ENCODE results near the gene C10orf53. TPM values are rescaled to one million over a fixed set of nuclear protein-coding genes. Genes with fewer than 3 reads are reported as not detected.

C10orf53 gene
- total and polyA plus RNA-seq, 12 donors, result not detected

- intact Hi-C loops (cut with DNase I), result no loop called here
- H3K27me3 ChIP-seq, result peaks cover 0 to 24% (median 5%) of the 10 kb centered on the region in 7 donors
- no peak for ATAC-seq
- H3K4me1 ChIP-seq, result no peaks in the 10 kb centered on the region
- DNase-seq, result no peak
- WGBS, 2 donors, result 2 to 6% methylated on average over 3 of the region's 3 CpGs
- no peak for TF ChIP-seq CTCF (IDR thresholded peaks at IDR 0.05)
- H3K9me3 ChIP-seq, result peaks cover 0 to 14% (median 0%) of the 10 kb centered on the region in 11 donors
- no peaks in the 10 kb centered on the region for H3K36me3 ChIP-seq
- no peak overlapping the region for H3K27ac ChIP-seq
- H3K4me3 ChIP-seq, result no peak overlapping the region
Measured at GRCh38 chr10:49700997-49701396, 21.5 kb downstream of the C10orf53 start.

GRCh38 chr10:49707585-49707984, 28.1 kb downstream of the C10orf53 start:
- no peak for ATAC-seq
- Histone ChIP-seq H3K9me3 (peaks cover 0 to 18% (median 0%) of the 10 kb centered on the region in 11 donors), H3K4me3 (no peak overlapping the region), H3K36me3 (no peaks in the 10 kb centered on the region), H3K4me1 (no peaks in the 10 kb centered on the region), H3K27ac (no peak overlapping the region), H3K27me3 (peaks cover 0 to 22% (median 5%) of the 10 kb centered on the region in 7 donors)
- intact Hi-C loops (cut with DNase I), result no loop called here
- WGBS, 2 donors, result 75 to 78% methylated on average over 3 of the region's 3 CpGs
- no peak for TF ChIP-seq CTCF (IDR thresholded peaks at IDR 0.05)
- DNase-seq, result no peak

GRCh38 chr10:49709934-49710333, 30.5 kb downstream of the C10orf53 start:
- Histone ChIP-seq H3K4me3 (no peak overlapping the region), H3K27ac (no peak overlapping the region), H3K4me1 (no peaks in the 10 kb centered on the region), H3K36me3 (no peaks in the 10 kb centered on the region), H3K9me3 (peaks cover 0 to 24% (median 0%) of the 10 kb centered on the region in 11 donors), H3K27me3 (peaks cover 0 to 17% (median 0%) of the 10 kb centered on the region in 7 donors)
- WGBS, 2 donors, result 54 to 62% methylated on average over 5 of the region's 5 CpGs
- TF ChIP-seq CTCF (IDR thresholded peaks at IDR 0.05), result no peak
- ATAC-seq, result no peak
- intact Hi-C loops (cut with DNase I), result no loop called here
- DNase-seq, result no peak

- intact Hi-C loops (cut with DNase I), result no loop called here
- no peak for ATAC-seq
- no peaks in the 10 kb centered on the region for H3K4me1 ChIP-seq
- TF ChIP-seq CTCF (IDR thresholded peaks at IDR 0.05), result no peak
- H3K4me3 ChIP-seq, result no peak overlapping the region
- DNase-seq, result no peak
- peaks cover 0 to 20% (median 0%) of the 10 kb centered on the region in 11 donors for H3K9me3 ChIP-seq
- H3K27me3 ChIP-seq, result peaks cover 0 to 17% (median 0%) of the 10 kb centered on the region in 7 donors
- WGBS, 2 donors, result 73 to 78% methylated on average over 6 of the region's 6 CpGs
- H3K36me3 ChIP-seq, result no peaks in the 10 kb centered on the region
- no peak overlapping the region for H3K27ac ChIP-seq
Measured at GRCh38 chr10:49710966-49711365, 31.5 kb downstream of the C10orf53 start.
